Stomach smooth muscle (tissue), 2 donors: ENCODE results near the gene DEFB131A.
"Not testable (repeated sequence)": the region's sequence is repeated elsewhere in the genome, so short reads cannot be mapped to it uniquely, and the experiment has no call there.

Source experiments
- H3K27ac ChIP-seq: one replicate; pipeline ENCODE4 v1.7.0; 2013; ENCODE audit warnings: mild to moderate bottlenecking, low read length, inconsistent platforms
- H3K27me3 ChIP-seq, 2 donors: one replicate each; pipeline ENCODE4 v1.7.0; 2013; ENCODE audit warnings: low read length in 2 of 2; ENCODE audit not compliant: insufficient read depth in 2 of 2, control insufficient read depth in 1 of 2
- H3K36me3 ChIP-seq, 2 donors: one replicate each; pipeline ENCODE4 v1.7.0; 2013; ENCODE audit warnings: low read length in 2 of 2; ENCODE audit not compliant: control insufficient read depth in 2 of 2, insufficient read depth in 2 of 2
- H3K4me1 ChIP-seq: one replicate; pipeline ENCODE4 v1.7.0; 2013; ENCODE audit warnings: low read length; ENCODE audit not compliant: control insufficient read depth, insufficient read depth
- H3K4me3 ChIP-seq, 2 donors: one replicate each; pipeline ENCODE4 v1.7.0; 2013; ENCODE audit warnings: low read length in 2 of 2
- H3K9ac ChIP-seq, 2 donors: one replicate each; pipeline ENCODE4 v1.7.0; 2013; ENCODE audit warnings: low read length in 2 of 2, mild to moderate bottlenecking in 1 of 2
- H3K9me3 ChIP-seq, 2 donors: one replicate each; pipeline ENCODE4 v1.7.0; 2013; ENCODE audit warnings: low read length in 2 of 2; ENCODE audit not compliant: control insufficient read depth in 2 of 2
- donor health status: healthy.
- donor health status: Pancreatic carcinoma.

The DEFB131A gene

DNA sequence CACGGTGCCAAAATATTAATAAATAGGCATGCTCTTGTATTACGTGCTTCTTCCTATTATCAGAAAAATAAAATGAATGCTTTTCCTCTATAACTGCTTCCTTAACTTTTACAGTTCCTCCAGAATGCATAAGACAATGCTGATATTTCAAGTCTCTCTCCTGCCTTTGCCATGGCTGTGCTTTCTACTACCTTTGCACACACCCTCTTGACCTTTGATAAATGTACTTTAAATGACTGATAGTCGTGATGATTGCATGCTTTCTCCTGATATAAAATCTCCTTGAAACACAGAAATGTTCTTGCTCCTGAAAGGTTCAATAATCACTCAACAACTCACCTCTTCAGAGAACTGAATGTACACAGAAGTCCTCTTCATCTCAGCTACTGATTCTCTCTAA lies at the start of gene DEFB131A:
TSS of gene DEFB131A (plus strand) at position 301 of the 400 bp plus-strand sequence. CDS start 120 bp downstream, outside the sequence.
- not testable (repeated sequence) for H3K4me1 ChIP-seq, H3K36me3 ChIP-seq, H3K27ac ChIP-seq, H3K9ac ChIP-seq, H3K4me3 ChIP-seq, H3K9me3 ChIP-seq, H3K27me3 ChIP-seq

DNA sequence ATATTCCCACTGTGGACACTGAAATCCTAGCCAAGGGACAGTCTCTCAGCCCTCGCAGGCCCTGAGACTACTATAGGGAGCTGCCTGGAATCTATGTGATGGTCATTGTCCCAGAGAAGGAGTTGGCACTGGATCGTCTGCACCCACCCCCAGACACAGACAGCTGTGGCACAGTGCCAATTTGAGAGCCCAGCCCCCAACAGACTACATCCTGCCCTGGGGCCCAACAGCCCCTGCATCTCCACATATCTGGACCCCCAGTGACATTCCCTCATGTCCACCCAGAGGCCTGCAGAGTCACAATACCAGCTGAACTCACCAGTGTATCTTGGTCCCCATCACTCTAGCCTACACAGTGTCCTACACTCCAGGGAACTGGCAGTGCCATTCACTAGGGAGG lies 38.4 kb upstream of the DEFB131A start:
- H3K9ac ChIP-seq, H3K9me3 ChIP-seq, H3K27ac ChIP-seq, H3K36me3 ChIP-seq, H3K4me3 ChIP-seq, H3K4me1 ChIP-seq, H3K27me3 ChIP-seq: not testable (repeated sequence)

- H3K9me3 ChIP-seq, H3K27me3 ChIP-seq, H3K4me3 ChIP-seq: not testable (repeated sequence)
Observed at GRCh38 chr4:9406491-9406890, 37.7 kb upstream of the DEFB131A start.

GRCh38 chr4:9409793-9410192 lies 34.4 kb upstream of the DEFB131A start:
- Histone ChIP-seq H3K27ac (no peak overlapping the region), H3K4me3 (no peak overlapping the region)

More at GRCh38 chr4:9406491-9406890, 37.7 kb upstream of the DEFB131A start:
- not testable (repeated sequence) for H3K36me3 ChIP-seq, H3K4me1 ChIP-seq, H3K27ac ChIP-seq, H3K9ac ChIP-seq

DNA sequence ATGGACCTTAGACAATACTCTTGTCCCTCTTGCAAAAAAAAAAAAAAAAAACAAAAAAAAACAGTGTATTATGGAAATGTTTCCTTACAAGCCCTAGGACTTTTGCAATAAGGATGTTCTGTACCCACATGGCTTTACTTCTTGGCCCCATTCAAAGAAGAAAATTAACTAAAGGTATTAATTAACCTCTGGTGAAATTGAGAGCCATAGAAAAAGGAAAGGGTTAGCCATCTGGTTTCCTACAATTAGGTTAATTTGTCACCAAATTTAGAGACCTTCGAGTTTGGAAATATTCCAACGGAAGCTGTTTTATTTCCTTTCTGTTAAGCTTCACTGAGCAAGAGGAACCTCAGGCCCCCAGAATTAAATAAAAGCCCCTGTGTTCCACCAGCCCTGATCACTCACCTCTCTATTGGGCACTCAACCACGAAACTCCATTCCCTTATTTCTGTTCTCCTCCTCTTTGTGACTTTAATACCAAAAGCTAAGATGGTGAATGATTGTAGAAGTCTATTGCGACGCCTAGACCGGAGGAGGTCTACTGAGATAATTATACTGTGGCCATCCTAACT lies 22.2 kb upstream of the DEFB131A start:
- H3K27me3 ChIP-seq, H3K9me3 ChIP-seq, H3K36me3 ChIP-seq, H3K9ac ChIP-seq, H3K4me1 ChIP-seq, H3K4me3 ChIP-seq, H3K27ac ChIP-seq: not testable (repeated sequence)

More at GRCh38 chr4:9409793-9410192, 34.4 kb upstream of the DEFB131A start:
- H3K9ac ChIP-seq: no peak overlapping the region
- H3K27me3 ChIP-seq: no peaks in the 10 kb centered on the region
- H3K9me3 ChIP-seq: no peaks in the 10 kb centered on the region
- H3K36me3 ChIP-seq: no peaks in the 10 kb centered on the region
- H3K4me1 ChIP-seq: no peaks in the 10 kb centered on the region

- not testable (repeated sequence) for H3K36me3 ChIP-seq, H3K9me3 ChIP-seq, H3K9ac ChIP-seq, H3K27ac ChIP-seq, H3K4me1 ChIP-seq, H3K4me3 ChIP-seq, H3K27me3 ChIP-seq
Observed at GRCh38 chr4:9425916-9426315, 18.3 kb upstream of the DEFB131A start.

GRCh38 chr4:9430061-9430460 lies 14.2 kb upstream of the DEFB131A start:
- H3K4me1 ChIP-seq, H3K36me3 ChIP-seq, H3K27me3 ChIP-seq, H3K27ac ChIP-seq, H3K9ac ChIP-seq, H3K4me3 ChIP-seq, H3K9me3 ChIP-seq: not testable (repeated sequence)

GRCh38 chr4:9433320-9433719 lies 10.9 kb upstream of the DEFB131A start:
- not testable (repeated sequence) for H3K27ac ChIP-seq, H3K9ac ChIP-seq, H3K4me3 ChIP-seq, H3K9me3 ChIP-seq, H3K27me3 ChIP-seq, H3K36me3 ChIP-seq, H3K4me1 ChIP-seq

GRCh38 chr4:9436728-9437127 lies 7.5 kb upstream of the DEFB131A start:
- H3K27ac ChIP-seq, H3K9me3 ChIP-seq, H3K4me1 ChIP-seq, H3K4me3 ChIP-seq, H3K27me3 ChIP-seq, H3K36me3 ChIP-seq, H3K9ac ChIP-seq: not testable (repeated sequence)

- not testable (repeated sequence) for H3K4me1 ChIP-seq, H3K27ac ChIP-seq, H3K27me3 ChIP-seq
Observed at GRCh38 chr4:9442355-9442754, 1.9 kb upstream of the DEFB131A start.

DNA sequence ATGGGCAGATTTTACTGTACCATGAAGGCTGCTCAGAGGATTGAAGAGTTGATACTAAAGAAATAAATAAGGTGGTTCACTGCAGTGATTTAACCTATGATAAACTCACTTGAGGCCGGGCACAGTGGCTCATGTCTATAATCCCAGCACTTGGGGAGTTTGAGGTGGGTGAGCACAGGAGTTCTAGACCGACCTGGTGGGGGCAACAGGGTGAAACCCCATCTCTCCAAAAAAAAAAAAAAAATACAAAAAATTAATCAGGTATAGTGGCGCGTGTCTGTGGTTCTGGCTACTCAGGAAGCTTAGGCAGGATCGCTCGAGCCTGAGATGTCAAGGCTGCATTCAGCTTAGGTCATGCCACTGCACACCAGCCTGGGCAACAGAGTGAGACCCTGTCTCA lies 467 bp downstream of the DEFB131A start:
- H3K27ac ChIP-seq, H3K4me1 ChIP-seq, H3K9ac ChIP-seq, H3K27me3 ChIP-seq, H3K36me3 ChIP-seq, H3K9me3 ChIP-seq, H3K4me3 ChIP-seq: not testable (repeated sequence)

More at GRCh38 chr4:9442355-9442754, 1.9 kb upstream of the DEFB131A start:
- H3K9ac ChIP-seq, H3K4me3 ChIP-seq, H3K36me3 ChIP-seq, H3K9me3 ChIP-seq: not testable (repeated sequence)
